NCI-H1694 treated with DMSO at 0.1 percent for 48 hours (cell line): ENCODE measurements around the gene TNIP1.

Experiments
- DNase-seq: peaks from one replicate; lab custom pipeline; 2025; lab: John Stamatoyannopoulos, UW

Gene TNIP1

DNA sequence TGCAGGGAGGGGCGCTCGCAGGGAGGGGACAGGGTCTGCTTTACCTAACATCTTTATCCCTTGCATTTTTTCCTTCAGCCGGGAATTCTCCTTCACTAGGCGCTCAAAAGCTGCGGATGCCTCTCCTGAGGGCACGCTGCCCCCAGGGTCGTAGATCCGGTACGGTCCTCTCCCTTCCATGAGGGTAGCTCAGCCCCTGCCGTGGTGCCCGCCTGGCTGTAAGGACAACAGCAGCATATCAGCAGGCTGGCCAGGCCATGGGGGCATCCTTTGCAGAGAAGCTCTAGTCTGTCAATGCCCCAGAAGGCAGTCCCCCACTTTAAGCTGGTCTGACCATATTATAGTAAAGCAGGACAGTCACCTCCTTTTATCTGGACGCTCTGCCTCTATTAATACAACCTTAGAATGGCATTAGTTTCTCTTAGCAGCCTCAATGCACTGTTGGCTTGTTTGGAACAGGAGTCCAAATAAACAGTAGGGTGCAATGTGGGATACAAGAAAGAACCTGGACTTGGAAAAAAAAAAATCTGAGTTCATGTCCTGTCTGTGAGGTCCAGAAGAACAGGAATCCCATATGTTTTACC, 15.8 kb downstream of the TNIP1 start:
- no peak for DNase-seq

DNA sequence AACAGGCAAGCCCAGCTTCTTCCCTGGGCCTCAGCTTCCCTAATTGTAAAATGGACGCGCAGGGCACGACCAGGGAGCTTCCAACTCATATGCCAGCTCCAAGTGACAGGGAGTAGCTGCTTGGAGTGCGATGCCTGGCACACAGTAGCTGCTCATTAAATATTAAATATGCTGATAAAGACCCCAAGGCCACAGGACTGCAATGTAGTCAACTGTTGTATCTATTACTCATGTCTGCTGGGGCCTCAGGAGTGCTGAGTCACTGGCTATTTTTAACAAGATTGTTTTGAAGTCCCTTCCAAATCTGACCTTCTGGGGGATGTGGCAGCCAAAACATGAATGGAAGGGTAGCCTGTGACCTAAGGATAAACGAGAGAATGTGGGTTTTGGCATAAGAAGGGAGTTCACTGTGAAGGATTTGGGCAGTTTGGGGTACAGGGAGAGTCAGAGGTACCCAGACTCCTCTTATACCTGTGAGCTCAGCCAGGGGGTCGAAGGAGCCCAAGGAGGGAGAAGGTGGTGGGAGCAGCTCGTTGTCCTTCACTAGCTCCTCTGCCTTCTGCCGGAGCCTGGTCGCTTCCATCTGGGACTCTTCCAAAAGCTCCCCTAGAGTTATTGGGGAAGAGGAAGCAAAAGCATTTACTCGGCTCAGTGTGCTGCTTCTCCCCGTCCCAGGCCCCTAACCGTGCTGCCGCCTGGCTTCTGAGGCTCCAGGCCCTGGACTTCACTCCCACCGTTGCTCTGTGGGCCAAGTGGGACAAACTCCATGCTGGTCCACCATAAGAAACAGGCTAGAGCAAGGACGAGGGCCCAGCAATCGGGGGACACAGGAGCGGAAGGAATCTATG, 17.5 kb downstream of the TNIP1 start:
- no peak for DNase-seq

DNA sequence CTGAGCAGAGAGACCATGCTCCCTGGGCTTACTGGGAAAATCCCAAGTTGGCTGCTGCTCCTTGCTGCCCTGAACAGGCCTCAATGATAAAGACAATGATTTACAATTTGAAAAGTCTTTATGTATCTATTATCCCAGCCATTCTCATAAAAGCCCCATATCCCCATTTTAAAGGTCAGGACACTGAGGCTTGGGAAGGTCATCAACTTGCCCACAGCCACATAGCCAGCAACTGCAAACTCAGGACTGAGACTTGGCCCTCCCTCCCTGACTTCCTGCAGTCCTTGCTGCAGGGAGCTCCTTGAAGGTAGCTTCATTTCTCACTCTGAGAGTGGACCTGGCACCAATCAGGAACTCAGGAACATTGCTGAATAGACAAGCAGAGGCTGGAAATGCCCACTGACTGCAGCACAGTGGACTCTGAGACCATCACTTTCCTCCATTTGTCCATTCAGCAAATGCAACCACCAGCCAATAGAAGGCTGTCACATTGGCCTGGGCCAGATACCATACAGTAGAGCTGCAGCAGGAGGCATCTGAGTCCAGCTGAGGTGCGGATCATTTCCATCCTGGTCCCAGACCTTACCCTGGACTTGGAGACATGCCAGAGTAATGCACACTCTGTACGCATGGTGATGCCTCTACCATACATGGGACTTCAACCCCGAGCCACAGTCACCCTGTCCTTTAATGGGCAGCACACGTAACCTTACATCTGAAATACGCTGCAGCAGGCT, 18.3 kb downstream of the TNIP1 start:
- DNase-seq = no peak

DNA sequence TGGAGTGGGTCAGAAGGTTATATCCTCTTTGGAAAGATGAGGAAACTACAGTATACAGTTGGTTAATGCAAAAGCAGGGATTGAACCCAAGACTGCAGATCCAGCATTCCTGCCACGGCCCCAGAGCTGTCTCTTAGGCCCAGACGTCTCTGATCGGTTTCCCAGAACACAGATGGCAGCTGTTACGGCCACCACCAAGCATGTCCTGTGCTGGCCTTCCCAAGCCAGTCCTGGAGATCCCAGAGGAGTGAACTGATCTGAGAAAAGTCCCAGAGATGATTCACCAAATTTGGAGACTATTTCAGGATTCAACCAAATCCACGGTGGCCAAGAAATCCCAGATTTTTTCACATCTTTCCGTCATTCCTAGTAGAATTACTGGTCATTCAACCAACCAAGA, 20.1 kb downstream of the TNIP1 start:
- DNase-seq = no peak

DNA sequence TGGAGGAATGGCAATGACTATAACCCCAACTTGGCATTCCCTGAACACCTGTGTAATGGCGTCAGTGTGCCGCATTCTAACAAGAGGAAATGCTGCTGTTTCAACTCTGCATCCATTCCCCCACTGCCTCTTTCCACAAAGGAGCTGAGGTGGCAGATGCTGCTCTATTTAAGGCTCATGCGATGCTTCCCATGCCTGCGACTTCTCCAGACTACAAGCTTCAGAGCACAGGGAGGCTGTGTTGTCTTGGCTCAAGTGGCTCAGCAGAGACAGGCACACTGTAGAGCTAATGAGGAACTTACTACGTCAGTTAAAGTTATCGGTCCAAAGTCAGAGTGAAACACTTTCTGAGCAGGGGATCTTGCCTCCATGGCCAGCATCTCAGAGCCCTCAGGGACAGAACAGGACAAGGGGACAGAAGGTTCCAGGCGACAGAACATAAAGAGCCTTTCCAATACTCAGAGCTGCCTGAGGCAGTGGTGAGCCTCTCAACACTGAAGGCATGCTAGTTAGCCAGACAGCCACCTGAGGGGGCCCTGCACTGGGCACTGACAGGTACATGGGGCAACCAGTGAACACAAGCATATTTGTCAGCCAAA, 21.8 kb downstream of the TNIP1 start:
- no peak for DNase-seq

DNA sequence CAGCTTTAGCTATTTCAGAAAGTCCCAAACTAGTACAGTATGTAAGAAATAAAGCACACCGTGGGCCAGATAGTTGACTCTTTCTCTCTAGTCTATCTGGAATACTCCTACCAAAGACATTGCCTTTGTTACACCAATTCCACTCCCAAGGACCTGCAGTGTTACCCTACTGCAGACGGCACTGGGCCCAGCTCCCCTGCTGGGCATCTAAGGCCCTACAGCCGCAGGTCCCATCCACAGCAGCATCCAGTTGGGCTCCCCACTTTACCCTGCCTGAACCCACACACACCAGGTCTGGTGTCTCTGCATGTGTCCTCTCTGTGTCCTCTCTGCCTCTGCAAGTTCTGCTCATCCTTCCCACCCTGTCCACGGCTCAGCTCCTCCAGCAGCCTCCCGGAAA, 22.5 kb downstream of the TNIP1 start:
- no peak for DNase-seq

DNA sequence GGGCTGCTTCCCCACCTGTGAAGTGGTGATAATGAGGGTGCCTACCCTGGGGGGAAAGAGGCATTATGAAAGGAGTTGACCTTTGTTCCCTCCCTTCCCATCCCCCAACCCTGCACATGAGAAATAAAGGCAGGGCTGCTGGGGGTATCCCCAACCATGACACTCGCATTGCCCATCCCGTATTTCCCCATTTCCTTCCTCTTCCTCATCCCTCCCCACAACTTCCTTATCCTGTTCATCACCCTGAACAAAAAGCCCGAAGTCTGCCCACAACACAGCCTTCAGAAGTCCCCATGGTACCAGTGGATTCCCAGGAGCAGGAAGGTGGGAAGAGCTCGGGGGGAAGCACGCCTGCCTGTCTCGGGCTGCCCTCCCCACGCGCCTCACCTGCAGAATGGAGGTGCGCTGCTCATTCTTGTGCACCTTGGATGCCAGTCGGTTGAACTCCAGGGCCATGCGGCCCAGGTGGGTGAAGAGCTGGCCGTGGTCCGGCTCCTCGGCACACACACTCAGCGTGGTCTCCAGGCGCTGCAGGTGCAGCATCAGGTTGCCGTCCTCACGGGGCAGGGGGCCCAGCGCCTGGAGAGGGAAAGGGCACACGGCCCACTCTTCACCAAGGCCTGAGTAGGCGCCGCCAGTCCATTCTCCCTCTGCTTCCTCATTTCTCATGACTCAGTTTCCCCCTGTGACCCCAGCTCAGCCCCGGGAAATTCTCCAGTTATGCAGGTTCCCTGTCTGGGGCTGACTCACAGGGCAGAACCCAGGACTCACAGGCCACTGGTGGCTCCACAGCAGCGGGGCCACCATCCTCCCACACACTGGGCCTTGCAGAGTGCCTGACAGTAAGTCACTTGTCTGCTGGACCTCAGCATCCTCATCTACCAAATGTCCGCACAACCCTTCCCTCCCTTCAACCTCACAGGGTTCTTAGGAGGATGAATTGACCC, 24.2 kb downstream of the TNIP1 start:
- no peak for DNase-seq

DNA sequence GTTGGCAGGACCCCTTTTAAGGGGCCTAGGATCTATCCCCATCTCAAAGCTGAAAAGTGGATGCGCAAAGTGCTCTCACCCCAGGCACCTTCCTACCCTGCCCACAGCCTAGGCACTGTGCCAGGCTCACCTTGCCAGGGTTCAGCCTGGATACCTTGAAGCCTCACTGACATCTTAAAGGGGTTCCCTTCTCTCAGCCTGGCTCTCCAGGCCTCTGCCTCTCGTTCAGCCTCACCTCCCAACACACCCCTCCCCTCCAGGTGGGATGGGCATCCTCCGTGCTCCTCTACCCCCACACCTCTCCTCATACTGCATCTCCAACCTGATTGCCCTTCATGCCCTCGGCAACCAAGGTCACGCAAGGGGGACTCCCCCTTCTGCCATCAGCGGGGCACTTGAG, 25.5 kb downstream of the TNIP1 start:
- no peak for DNase-seq

DNA sequence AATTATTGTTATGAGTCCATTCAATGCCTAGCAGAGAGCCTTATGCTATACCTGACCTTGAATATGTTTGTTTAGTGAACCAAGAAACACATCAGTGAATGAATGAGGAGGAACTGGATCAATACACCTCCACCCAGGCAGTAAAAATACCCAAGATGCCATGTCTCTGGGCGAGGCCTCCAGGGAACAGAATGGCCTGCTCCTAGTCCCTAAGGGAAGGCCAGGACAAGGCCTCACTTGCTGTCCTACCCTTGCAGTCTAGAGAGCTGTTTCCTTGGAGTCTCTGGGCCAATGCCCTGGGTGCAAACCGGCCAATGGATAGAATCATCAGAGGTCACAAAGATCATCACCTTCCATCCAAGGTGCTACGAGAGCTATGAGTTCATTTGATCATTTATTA, 26.1 kb downstream of the TNIP1 start:
- no peak for DNase-seq

DNA sequence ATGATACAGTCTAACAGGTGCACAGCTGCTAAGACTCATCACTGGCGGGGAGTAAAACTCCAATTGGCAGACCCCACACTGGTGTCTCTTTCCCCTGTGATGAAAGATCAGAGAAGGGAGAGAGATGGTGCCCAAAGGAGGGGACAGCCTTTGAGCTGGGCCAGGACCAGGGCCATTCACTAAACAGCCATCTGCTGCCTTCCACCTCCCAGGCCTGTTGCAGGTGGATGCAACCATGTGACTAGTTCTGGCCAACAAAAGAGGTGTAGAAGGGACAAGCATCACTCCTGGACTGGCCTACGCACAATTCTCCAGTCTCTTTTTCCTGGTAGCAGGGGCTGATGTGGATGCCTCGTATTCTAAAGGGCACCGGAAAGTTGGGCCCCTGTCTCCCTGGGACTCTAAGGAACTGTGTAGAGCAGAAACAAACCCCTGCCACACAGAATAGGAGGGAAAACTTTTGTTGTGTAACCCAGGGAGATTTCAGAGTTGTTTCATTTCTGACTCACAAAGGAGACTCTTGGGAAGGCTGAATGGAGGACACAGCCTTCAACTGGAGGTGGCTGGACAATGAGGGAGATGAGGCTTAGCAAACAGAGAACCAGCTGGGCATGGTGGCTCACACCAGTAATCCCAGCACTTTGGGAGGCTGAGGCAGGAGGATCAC, 26.9 kb downstream of the TNIP1 start:
- no peak for DNase-seq

DNA sequence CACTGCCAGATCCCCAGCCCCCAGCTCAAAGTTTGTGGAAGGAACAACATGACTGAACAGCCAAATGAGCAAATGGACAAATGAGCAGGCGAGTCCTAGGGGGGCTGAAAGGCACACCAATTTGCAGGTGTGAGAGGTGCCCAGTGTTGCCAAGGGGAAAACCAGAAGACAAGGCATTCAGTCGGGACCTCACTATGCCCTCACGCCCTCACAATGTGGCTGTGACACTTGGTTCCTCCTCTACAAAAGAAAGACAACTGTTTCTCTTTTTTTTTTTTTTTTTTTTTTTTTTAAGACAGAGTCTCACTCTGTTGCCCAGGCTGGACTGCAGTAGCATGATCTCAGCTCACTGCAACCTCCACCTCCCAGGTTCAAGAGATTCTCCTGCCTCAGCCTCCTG, 28.0 kb downstream of the TNIP1 start:
- DNase-seq = no peak

DNA sequence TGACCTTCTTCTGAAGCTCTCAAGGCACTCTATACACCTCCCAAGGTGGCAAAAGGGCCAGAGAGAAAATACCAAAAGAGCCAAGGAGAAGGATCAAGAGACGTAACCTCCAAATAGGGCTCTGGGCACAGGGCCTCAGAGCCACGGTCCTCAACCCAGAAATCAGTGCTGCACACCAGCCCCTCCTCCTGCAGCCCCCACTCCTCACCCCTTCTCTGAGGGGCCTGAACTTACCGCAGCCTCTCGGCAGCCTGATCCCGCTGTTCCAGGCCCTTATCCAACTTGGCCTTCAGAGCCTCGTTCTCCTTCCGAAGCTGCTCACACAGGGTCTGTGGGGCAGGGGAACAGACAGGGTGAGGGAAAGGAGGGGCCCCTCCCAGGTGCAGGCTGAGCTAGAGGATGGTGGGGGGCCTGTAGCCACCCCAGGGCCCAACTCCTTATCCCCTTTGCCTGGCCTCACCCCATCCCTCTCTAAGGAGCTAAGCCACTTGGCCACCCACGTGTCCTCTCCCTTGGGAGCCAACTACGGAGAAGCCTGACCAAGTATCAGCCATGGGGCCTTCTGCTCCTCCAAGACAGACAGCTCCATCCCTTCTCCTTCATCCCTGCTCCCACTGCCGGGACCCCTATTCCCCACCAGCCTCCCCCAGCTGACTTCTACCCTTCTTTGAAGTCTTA, 28.8 kb downstream of the TNIP1 start:
- DNase-seq = no peak

DNA sequence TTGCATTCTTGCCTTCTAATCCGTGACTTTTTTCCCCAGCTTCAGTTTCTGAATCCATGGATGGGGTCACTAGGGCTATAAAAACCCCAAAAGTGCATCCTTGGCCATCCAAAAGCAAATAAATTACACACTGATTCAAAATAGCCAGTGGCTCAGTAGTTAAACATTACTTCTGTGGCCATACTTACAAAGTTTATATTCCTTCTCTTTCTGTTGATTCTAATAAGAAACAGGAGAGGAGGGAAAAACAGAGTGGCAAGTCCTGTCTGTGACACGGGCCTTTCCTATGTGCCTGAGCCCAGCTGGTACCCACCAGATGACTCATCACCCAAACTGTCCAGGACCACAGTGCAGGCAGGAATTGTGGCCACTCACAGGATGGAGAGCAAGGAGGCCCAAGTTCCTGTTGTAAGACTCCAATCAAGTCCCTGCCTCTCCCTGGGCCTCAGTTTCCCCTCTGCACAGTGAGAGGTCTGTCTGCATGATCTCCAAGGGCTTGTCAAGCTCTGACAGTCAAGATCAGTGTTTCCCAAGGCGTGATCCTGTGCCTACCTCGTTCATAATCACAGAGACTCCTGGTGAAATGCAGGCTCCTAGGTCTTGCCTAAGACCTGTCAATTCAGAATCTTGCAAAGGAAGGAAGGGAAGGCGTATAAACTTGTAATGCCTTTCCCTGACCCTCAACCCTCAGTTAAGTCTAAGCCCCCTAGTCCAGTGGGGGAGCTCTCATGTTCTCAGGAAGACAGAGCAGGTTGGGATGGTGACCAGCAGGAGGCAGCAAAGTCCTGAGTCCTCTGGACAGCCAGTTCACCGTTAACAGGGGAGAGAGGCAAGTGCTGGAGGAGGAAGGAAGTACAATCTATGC, 29.5 kb downstream of the TNIP1 start:
- peak; percentile 48 for DNase-seq

DNA sequence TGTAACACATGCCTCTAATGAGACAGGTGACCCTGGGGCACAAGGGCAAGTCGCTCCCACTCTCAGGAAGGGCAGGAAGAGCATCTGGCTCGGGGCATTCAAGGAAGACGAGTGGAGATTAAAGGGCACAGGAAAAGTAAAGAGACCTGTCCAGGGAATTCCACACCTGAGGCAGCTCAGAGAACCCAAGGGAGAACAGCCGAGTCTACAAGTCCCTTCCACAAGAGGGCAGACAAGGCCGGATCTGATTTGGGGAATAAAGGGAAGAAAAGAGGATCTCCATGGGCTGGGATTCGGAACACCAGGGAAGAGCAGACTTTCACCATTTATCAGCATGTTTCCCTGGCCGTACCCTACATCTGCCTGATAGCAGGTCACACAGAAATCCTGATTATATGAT, 32.3 kb downstream of the TNIP1 start:
- DNase-seq = no peak

DNA sequence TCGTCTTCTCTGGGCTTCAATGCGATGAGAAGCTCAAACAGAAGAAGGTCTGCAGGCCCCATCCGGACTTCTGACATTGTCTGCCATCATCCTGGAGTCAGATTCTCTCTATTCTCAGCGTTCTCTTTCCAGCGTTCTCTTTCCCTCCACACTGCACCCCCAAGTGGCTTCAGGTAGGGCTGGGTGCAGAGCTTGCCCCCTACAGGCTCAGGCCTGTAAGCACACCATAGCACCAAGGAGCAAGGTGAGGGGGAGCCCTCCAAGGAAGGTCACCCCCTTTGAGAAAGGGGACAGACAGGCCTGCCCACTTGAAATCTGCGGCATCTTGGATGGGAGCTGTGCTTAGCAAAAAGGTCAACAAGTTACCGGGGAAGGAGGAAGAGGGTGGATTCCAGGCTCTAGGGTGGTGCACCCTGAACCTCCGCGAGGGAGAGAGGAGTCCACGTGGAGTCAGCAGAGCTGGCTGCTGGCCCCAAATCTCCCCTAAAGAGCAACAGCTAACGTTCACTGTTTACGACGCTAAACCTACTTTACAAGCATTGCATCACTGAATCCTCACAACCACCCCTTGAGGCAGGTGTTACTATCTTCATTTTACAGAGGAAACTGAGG, 32.9 kb downstream of the TNIP1 start:
- no peak for DNase-seq

DNA sequence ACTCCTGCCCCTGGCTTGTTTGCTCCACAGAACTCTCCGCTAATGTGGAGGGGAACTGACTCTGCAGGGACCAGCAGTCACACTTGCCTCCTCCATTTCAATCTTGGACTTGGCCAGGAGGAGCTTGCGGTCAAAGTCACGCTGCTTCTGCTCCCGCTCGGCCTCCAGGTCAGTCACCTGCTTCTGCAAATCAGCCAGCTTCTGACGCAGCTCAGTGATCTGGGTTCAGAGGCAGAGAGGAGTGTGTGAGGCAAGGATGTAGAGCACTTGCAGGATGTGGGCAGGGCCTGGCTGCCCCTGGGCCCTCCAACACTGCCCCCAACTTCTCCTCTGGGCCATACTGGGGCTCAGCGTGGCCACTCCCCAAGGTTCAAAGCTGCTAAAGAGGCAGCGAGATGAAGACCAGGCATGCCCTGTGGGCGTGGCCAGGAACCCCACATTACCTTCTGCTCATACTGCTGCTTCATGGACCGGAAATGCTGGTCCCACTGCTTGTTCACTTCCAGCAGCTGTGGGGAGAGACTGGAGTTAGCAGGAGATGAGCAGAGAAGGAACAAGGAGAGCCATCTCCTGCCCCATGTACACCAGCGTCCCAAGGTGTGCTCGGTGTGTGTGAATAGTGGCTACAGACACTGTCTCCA, 38.3 kb downstream of the TNIP1 start:
- DNase-seq = no peak

DNA sequence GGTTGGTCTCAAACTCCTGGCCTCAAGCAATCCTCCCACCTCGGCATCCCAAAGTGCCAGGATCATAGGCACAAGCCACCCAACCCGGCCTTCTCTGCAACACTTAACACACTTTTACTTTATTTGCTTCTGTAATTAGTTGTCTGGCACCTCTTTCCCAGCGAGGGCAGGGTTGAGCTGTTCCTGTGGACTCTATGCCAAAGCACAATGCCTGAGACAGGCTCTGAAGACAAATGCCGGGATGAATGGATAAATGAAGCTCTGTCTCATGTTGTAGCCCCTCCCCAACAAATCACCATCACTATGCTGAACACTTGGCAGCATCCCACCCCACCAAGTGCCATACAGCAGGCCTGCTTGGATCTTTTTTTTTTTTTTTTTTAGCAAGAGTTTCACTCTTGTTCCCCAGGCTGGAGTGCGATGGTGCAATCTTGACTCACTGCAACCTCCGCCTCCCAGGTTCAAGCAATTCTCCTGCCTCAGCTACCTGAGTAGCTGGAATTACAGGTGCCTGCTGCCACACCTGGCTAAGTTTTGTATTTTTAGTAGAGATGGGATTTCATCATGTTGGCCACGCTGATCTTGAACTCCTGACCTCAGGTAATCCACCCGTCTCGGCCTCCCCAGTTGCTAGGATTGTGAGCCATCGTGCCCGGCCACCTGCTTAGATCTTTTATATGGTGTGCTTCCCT, 39.1 kb downstream of the TNIP1 start:
- DNase-seq = no peak

DNA sequence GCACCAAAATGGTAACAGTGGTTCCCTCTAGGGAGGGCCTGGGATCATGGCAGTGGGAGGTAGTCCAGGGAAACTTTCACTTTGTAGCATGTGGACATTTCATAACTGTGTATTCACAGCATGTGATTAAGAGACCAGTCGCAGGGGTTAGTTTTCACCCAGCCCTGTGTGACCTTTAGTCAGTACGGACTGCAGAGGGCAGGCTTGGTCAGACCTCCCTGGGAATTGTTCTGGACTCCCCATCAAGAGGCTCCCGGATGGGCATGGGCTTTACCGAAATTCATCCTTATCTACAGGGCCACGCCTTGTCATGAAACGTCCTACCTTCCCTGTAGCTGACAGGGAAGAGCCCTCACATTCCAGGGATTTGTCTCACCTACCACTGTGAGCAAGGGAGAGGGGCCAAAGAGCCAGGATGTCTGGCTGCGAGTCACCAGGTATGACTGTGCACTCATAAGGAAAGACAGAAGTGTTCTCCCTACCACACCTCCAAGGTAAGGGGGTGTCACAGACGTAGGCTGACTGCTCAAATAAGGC, 40.6 kb downstream of the TNIP1 start:
- DNase-seq = no peak
